ENCODE measurements around the gene KRT25.

Gene KRT25

GRCh38 chr17:40735016-40735415 lies 20.1 kb downstream of the KRT25 start:
- no peak overlapping the region for H3K4me3 ChIP-seq (replicated peaks in 1 of 2; ENCODE audit: low read depth in 2 of 2, low read length in 2 of 2)
- no peak for DNase-seq (ENCODE audit: low read depth in 2 of 2)
- TF ChIP-seq CTCF (IDR thresholded peaks at IDR 0.05; ENCODE audit: low read depth, low read length) = no peak

- DNase-seq (ENCODE audit: low read depth in 2 of 2) = no peak
- no peak for TF ChIP-seq CTCF (IDR thresholded peaks at IDR 0.05; ENCODE audit: low read depth, low read length)
- H3K4me3 ChIP-seq (replicated peaks in 1 of 2; ENCODE audit: low read depth in 2 of 2, low read length in 2 of 2) = no peak overlapping the region
These were observed 21.1 kb downstream of the KRT25 start for GRCh38 chr17:40734018-40734417.

- no peak for TF ChIP-seq CTCF (IDR thresholded peaks at IDR 0.05; ENCODE audit: low read depth, low read length)
- DNase-seq (ENCODE audit: low read depth in 2 of 2) = no peak
- H3K4me3 ChIP-seq (replicated peaks in 1 of 2; ENCODE audit: low read depth in 2 of 2, low read length in 2 of 2) = no peak overlapping the region
These were observed 24.2 kb downstream of the KRT25 start for GRCh38 chr17:40730970-40731369.

DNA sequence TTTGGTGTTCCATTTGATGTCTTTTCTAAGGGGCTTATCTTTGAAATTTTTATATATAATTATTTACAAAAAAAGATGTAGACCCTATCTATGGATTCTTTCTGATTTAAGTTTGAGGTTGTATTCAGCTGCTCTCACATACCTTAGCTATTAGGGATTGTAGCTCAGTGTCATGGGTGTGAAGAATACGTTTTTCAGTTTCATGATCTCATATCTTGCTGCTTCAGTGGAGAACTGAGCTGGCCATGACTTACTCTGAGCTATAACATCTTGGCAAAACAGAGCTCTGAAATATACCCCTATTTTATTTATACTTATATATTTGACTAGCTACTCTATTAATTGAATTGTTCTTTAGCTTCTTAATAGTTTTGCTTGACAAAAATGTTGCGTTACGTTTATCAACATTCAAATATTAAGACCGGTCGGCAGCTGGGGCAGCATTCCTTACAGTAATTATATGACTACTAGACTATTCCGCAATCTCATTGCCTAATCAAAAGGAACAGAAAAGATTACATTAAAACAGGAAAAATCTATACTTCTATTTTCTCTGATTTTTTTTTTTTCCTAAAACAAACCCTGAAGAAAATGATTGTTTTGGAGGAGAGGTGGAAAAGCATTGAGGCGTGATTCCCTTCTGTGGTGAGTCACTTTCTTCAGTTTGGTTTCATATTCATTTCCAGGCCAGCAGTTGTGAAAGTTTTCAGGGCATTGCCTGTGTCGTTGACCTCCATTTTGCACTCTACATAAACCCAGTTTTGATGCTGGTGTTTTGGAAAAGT lies 27.5 kb downstream of the KRT25 start:
- no peak overlapping the region for H3K4me3 ChIP-seq (replicated peaks in 1 of 2; ENCODE audit: low read depth in 2 of 2, low read length in 2 of 2)
- no peak for TF ChIP-seq CTCF (IDR thresholded peaks at IDR 0.05; ENCODE audit: low read depth, low read length)
- DNase-seq (ENCODE audit: low read depth in 2 of 2) = peak; percentile 7 to 13

DNA sequence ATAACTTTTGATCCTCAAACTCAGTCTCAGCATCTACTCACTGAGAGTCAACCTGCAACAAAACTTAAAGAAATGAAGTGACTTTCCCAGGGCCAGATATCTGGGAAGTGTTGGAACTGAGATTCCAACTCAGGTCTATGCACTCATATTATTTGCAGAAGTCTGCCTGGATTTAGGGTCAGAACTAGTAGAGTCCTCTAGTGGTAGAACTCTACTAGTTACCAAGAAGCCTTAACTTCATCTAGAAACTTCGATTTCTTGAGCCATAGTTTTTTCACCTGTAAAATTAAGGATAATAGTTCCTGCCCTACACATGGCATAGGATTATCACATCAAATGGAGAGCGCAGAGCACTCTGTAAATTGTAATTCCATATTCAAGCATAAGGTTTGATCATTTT lies 28.2 kb downstream of the KRT25 start:
- peak; percentile 5 to 8 for DNase-seq (ENCODE audit: low read depth in 2 of 2)
- peak; percentile 32 for TF ChIP-seq CTCF (IDR thresholded peaks at IDR 0.05; ENCODE audit: low read depth, low read length)
- H3K4me3 ChIP-seq (replicated peaks in 1 of 2; ENCODE audit: low read depth in 2 of 2, low read length in 2 of 2) = no peak overlapping the region

DNA sequence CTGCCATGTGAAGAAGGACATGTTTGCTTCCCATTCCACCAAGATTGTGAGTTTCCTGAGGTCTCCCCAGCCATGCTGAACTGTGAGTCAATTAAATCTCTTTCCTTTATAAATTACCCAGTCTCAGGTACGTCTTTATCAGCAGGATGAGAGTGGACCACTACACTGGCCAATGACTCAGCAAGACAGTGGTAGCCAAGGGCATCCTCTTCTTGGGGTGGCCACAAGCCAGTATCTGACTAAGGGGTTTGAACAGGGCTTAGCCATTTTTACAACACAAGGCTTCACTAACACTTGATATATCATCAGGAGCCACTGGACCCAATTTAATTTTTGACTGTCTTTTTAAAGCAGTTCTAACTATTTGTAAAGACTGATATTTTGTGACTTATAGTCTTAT lies 30.5 kb downstream of the KRT25 start:
- DNase-seq (ENCODE audit: low read depth in 2 of 2) = no peak
- no peak for TF ChIP-seq CTCF (IDR thresholded peaks at IDR 0.05; ENCODE audit: low read depth, low read length)
- no peak overlapping the region for H3K4me3 ChIP-seq (replicated peaks in 1 of 2; ENCODE audit: low read depth in 2 of 2, low read length in 2 of 2)

GRCh38 chr17:40722241-40722640 lies 32.9 kb downstream of the KRT25 start:
- no peak for TF ChIP-seq CTCF (IDR thresholded peaks at IDR 0.05; ENCODE audit: low read depth, low read length)
- DNase-seq (ENCODE audit: low read depth in 2 of 2) = no peak
- H3K4me3 ChIP-seq (replicated peaks in 1 of 2; ENCODE audit: low read depth in 2 of 2, low read length in 2 of 2) = no peak overlapping the region
